HG03095 (cell line): ENCODE results near the gene GRAMD1C.
A peak's percentile ranks its signal among the peaks of the same experiment; 100 is the strongest.
"Not testable (repeated sequence)": the region's sequence is repeated elsewhere in the genome, so short reads cannot be mapped to it uniquely, and the experiment has no call there.

Experiments used
- ATAC-seq: cut with Tn5 transposase; IDR thresholded peaks from one replicate; pipeline ENCODE4 v1.9.1; 2021; ENCODE audit warnings: moderate library complexity; ENCODE audit not compliant: unreplicated experiment

GRAMD1C gene

GRCh38 chr3:113838631-113839209, at the start of gene GRAMD1C:
Gene GRAMD1C (plus strand): TSS chr3:113838788. CDS start chr3:113838910, 122 bp downstream.
- peak; percentile 90 for ATAC-seq

GRCh38 chr3:113791381-113791780, 47.2 kb upstream of the GRAMD1C start:
- no peak for ATAC-seq

DNA sequence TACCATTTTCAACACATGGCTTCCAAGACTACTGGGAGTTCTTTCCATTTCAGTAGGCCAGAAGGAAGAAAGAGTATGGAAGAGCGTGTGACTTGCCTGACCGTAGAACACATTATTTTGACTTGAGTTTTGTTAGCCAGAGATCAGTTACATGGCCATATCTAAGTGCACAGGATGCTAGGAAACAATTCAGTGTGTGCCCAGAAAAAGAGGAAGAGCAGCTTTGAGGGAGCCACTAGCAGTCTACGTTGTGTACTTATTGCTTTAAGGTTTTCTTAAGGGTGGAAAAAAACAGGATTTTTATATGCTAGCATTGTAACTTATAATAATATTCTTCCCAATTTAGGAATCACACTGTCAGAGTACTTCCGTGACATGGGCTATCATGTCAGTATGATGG, 44.1 kb upstream of the GRAMD1C start:
- no peak for ATAC-seq

- ATAC-seq, result no peak
These were observed 42.9 kb upstream of the GRAMD1C start for GRCh38 chr3:113795693-113796092.

- peak; percentile 67 for ATAC-seq
These were observed 35.7 kb upstream of the GRAMD1C start for GRCh38 chr3:113802795-113803455.

DNA sequence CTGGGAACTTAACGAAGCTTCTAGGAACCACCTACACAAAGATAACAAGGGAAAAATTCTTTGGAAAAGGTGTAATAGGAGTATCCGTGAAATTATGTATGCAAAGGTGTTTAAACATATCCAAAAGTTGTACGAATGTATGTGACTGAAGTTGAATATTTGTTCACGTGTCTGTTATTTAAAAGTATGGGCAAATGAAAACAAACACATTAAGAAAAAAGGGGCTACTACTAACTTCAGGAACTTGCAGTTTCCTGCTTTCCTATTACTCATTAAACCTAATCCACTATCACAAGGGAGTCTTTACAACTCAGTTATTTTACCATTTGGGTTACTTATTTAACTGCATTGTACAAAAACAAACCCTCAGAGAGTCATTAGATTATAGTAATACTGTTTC, 33.9 kb upstream of the GRAMD1C start:
- no peak for ATAC-seq

DNA sequence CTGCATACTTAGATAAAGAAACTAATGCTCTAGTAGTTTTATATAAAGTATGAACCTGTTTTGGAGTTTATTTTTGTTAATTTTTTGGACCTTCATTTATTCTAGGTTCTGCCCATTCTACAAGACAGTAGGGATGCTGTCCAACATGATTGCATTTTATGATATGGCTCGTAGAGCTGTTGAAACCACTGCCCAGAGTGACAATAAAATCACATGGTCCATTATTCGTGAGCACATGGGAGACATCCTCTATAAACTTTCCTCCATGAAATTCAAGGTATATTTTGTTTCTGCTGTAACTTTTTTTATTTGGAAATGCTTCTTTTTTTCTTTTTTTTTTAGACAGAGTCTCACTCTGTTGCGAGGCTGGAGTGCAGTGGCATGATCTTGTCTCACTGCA, 33.3 kb upstream of the GRAMD1C start:
- ATAC-seq, result no peak

DNA sequence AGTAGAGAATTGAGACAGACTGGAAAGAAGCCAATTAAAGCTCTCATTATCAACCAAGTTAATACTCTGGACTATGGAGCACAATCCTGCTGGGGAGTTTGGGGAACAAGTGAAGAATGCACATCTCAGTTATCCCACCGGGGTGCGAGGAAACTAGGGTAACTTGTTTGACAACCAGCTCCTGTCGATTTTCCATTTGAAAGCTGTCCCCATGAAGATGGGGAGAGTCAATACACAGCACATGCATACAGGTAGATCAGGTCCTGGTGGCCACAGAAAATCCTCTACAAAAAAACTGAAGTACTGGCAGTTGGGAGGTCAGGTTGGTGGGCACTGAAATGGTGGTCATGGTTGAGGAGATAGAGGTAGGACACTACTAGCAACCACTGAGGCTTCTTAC, 25.7 kb upstream of the GRAMD1C start:
- ATAC-seq, result no peak

DNA sequence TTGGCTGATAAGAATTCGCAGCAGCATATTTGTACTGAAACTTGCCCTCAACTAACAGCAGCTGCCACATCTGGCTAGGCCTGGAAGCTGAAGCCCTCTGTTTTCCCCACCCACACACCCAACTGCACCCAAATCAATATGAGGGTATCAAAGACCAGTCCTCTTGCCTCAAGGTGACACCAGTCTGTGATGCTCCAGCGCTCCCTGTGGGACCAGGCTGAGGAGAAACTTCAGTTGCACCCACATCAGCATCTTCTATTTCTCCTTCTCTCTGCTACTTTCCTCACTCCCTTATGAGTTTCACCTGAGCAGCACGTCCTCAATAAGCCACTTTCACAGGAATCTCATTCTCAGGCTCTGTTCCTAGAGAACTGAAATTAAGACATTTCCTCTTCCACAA, 18.7 kb upstream of the GRAMD1C start:
- no peak for ATAC-seq

DNA sequence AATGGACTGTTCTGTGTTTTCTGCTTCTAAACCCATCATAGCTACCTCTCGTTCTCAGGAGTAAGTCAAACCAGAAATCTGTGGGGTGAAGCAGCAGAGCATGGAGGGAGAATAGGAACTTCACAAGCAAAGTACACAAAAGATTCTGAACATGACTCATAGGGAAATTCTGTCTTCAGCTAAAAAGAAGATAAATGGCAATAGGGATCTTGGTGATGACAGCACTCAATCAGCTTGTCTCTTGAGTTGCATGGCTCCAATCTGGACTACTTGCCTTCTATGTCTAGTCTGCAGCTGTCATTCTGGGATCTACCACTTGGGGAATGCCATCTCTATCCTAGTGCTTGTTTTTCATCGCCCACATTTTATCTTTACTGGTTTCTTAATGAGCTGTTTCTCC, 13.5 kb upstream of the GRAMD1C start:
- peak; percentile 80 for ATAC-seq

DNA sequence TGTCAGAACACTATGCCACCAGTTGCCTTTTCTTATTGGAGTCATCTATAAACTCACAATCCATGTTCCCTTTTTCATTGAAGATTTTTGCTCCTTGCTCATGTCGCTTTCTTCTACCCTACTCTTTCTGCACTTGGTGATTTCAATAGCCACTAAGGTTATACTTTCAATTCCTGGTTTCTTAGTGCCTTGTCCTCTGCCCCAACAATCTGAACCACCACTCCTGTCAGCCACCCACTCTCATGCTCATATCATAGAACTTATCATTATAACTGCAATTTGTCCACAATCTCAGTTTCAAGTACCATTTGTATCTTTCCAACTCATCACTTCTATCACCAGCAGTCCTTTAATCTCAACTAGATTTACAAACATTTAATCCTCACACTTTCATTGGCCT, 10.0 kb upstream of the GRAMD1C start:
- ATAC-seq, result no peak

- ATAC-seq, result no peak
These were observed 8.8 kb upstream of the GRAMD1C start for GRCh38 chr3:113829576-113830354.

GRCh38 chr3:113831103-113831355, 7.6 kb upstream of the GRAMD1C start:
- no peak for ATAC-seq

DNA sequence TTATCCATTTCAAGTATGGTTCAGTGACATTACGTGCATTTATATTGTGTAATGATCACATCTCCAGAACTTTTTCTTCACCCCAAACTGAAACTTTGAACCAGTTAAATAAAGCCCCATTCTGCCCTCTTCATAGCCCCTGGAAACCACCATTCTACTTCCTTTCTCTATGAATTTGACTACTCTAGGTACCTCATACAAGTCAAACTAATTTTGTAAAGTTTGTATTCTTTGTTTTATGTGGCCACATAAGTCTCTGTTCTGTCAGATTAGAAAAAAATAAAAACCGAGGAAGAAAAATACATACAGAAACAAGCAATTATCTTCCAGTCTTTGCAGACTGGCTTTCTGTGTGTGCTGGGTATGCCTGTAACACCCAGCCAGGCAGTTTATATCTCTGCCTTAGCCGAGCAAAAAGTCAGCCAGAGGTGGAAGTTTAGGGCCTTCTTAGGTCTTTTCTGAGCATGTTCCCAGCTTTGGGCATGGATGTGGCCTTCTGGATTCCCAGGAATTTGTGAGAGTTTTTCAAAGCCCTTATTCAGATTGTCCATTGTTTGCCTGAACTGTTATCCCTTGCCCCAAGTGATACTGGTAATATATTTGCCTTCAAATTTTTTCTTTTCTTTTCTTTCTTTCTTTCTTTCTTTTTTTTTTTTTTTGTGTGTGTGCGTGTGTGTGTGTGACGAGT, 6.0 kb upstream of the GRAMD1C start:
- peak; percentile 42 for ATAC-seq

- ATAC-seq, result no peak
These were observed 3.6 kb upstream of the GRAMD1C start for GRCh38 chr3:113834983-113835382.

- no peak for ATAC-seq
These were observed 963 bp downstream of the GRAMD1C start for GRCh38 chr3:113839551-113839950.

GRCh38 chr3:113844622-113845222, 6.1 kb downstream of the GRAMD1C start:
- no peak for ATAC-seq

DNA sequence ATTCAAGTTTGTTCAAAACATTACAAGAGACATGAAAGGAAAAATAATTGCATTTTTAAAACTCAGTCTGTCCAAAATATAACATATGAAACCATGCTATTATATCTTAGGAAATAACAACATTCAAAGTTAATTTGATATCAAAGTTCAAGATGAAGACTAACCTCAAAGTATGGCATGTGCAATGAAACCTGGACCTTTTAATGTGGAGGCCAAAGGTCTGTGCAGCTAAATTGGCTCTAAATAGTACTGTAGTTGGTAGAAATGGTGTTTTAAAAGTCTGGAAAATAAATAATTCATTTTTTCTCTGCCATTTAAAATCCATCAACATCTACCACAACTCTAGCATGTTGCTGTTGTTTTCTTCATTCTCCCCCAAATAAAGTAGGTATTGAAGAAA, 8.7 kb downstream of the GRAMD1C start:
- no peak for ATAC-seq

DNA sequence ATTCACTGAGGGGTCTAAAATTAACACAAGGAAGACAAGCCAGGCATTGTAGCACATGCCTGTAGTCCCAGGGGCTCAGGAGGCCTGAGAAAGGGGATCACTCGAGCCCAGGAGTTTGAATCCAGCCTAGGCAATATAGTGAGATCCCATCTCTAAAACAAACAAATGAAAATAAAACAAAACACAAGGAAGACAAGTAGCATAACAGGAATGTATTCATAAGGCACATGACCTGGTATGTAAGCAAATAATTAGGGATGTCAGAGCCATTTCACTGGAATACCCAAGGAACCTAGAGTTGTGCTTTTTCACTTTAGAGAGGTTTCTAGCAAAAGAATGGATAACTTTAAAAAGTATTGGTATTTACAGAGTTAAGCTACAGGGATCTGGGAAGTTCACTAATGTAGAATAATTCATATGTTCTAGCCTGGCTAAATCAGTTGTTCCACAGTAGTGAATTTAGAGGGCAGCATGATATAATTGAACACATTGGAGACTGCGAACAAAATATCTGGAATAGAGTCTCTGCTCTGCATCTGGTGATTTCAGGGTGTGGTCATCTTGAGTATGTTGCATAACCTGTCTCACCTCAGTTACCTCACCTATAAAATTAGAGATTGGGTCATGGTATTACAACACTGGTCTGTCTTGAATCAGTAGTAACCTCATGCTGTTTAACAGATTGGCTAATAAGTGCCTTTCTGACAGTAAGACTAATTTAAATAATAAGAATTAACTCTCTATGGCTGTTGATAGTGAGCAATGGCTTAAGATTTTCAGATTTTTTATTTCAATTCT, 9.3 kb downstream of the GRAMD1C start:
- ATAC-seq, result no peak

GRCh38 chr3:113849071-113849470, 10.5 kb downstream of the GRAMD1C start:
- not testable (repeated sequence) for ATAC-seq

- ATAC-seq, result not testable (repeated sequence)
These were observed 11.3 kb downstream of the GRAMD1C start for GRCh38 chr3:113849841-113850240.
